ENCODE measurements around the gene TPCN1.

Gene TPCN1

GRCh38 chr12:113347107-113347506, 125.8 kb downstream of the TPCN1 start:
- H3K27ac ChIP-seq (ENCODE audit: low read length): no peak overlapping the region
- no peaks in the 10 kb centered on the region for H3K4me1 ChIP-seq (ENCODE audit: control insufficient read depth, low read depth, low read length)
- no peak overlapping the region for H3K9ac ChIP-seq (ENCODE audit: low read length)
- H3K9me3 ChIP-seq (ENCODE audit: control insufficient read depth, low read depth, low read length): no peaks in the 10 kb centered on the region
- no peaks in the 10 kb centered on the region for H3K36me3 ChIP-seq (ENCODE audit: control insufficient read depth, low read depth, low read length)
- no peak overlapping the region for H3K4me3 ChIP-seq (ENCODE audit: low read length)
- no peaks in the 10 kb centered on the region for H3K27me3 ChIP-seq (ENCODE audit: control insufficient read depth, insufficient read depth, low read length)

- no peak overlapping the region for H3K9ac ChIP-seq (ENCODE audit: low read length)
- no peaks in the 10 kb centered on the region for H3K27me3 ChIP-seq (ENCODE audit: control insufficient read depth, insufficient read depth, low read length)
- H3K4me3 ChIP-seq (ENCODE audit: low read length): no peak overlapping the region
- no peaks in the 10 kb centered on the region for H3K36me3 ChIP-seq (ENCODE audit: control insufficient read depth, low read depth, low read length)
- H3K9me3 ChIP-seq (ENCODE audit: control insufficient read depth, low read depth, low read length): no peaks in the 10 kb centered on the region
- no peaks in the 10 kb centered on the region for H3K4me1 ChIP-seq (ENCODE audit: control insufficient read depth, low read depth, low read length)
- H3K27ac ChIP-seq (ENCODE audit: low read length): no peak overlapping the region
Observed at GRCh38 chr12:113347892-113348291, 126.6 kb downstream of the TPCN1 start.

Data from iPS-18a (cell line).